PC-9 (cell line): ENCODE data around the gene LETMD1. TPM values are rescaled to one million over a fixed set of nuclear protein-coding genes. Genes with fewer than 3 reads are reported as not detected.

Source experiments
- BruUV-seq: library from RNA; stranded (reverse); fragments of 400-500 nt; replicated peaks from 2 replicates; lab custom pipeline; 2021; lab: Mats Ljungman, UMichigan
- CTCF ChIA-PET: fragments of 300-600 bp; sonication (Branson Sonifier 250); formaldehyde crosslinking; loops from one replicate; lab custom pipeline; 2022; ENCODE audit warnings: antibody characterized with exemption; lab: Charles Lee
- POLR2A ChIA-PET: fragments of 300-600 bp; sonication (Branson Sonifier 250); formaldehyde crosslinking; loops from one replicate; lab custom pipeline; 2022; ENCODE audit warnings: antibody characterized with exemption; ENCODE audit not compliant: unreplicated experiment; lab: Charles Lee
- DNase-seq, 2 experiments: peaks; one replicate each; pipeline versions ENCODE4 v3.0.0 to v3.0.0-alpha.2; 2015 to 2022; ENCODE audit warnings: mixed read lengths in 1 of 2
- H2AFZ ChIP-seq: fragments of 200-600 bp; sonication (generic); 2 replicates; pipeline ENCODE4 v1.8.1; 2017; ENCODE audit warnings: antibody characterized with exemption
- H3F3A ChIP-seq: fragments of 200-600 bp; sonication (generic); 2 replicates; pipeline ENCODE4 v1.8.1; 2017; ENCODE audit warnings: antibody characterized with exemption, mild to moderate bottlenecking, low read depth; ENCODE audit not compliant: insufficient read depth
- H3K27ac ChIP-seq: fragments of 200-600 bp; sonication (generic); 2 replicates; pipeline ENCODE4 v1.6.1; 2016; ENCODE audit warnings: mixed run types
- H3K27me3 ChIP-seq: fragments of 200-600 bp; sonication (generic); 2 replicates; pipeline ENCODE4 v1.6.1; 2016; ENCODE audit warnings: low read depth, mixed run types; ENCODE audit not compliant: insufficient read depth
- H3K36me3 ChIP-seq: fragments of 200-600 bp; sonication (generic); 2 replicates; pipeline ENCODE4 v1.6.1; 2016; ENCODE audit warnings: low read depth, mixed run types
- H3K4me1 ChIP-seq: fragments of 200-600 bp; sonication (generic); replicated peaks from 2 replicates; pipeline ENCODE4 v1.6.1; 2016; ENCODE audit warnings: mixed run types; ENCODE audit not compliant: insufficient read depth
- H3K4me2 ChIP-seq: fragments of 200-600 bp; sonication (generic); 2 replicates; pipeline ENCODE4 v1.6.1; 2017; ENCODE audit warnings: mixed run types
- H3K4me3 ChIP-seq: fragments of 200-600 bp; sonication (generic); 2 replicates; pipeline ENCODE4 v1.6.1; 2016; ENCODE audit warnings: mixed run types
- H3K79me2 ChIP-seq: fragments of 200-600 bp; sonication (generic); 2 replicates; pipeline ENCODE4 v1.6.1; 2017; ENCODE audit warnings: low read depth, mixed run types
- H3K9me2 ChIP-seq: fragments of 200-600 bp; sonication (generic); 2 replicates; pipeline ENCODE4 v1.8.1; 2017; ENCODE audit warnings: mild to moderate bottlenecking; ENCODE audit not compliant: insufficient read depth
- H3K9me3 ChIP-seq: fragments of 200-600 bp; sonication (generic); 2 replicates; pipeline ENCODE4 v1.8.1; 2016; ENCODE audit warnings: low read depth; ENCODE audit not compliant: insufficient read depth
- H4K20me1 ChIP-seq: fragments of 200-600 bp; sonication (generic); 2 replicates; pipeline ENCODE4 v1.8.1; 2017; ENCODE audit not compliant: insufficient read depth
- EZH2 ChIP-seq: fragments of 200-600 bp; sonication (generic); IDR thresholded peaks from 2 replicates; pipeline ENCODE4 v1.8.0; 2017; ENCODE audit warnings: antibody characterized with exemption, low read depth
- intact Hi-C: fragments of 100-400 bp; cut with micrococcal nuclease; formaldehyde crosslinking; loops from one replicate; pipeline ENCODE4 v1.10.0; 2022; ENCODE audit not compliant: unreplicated experiment
- total RNA-seq: library from RNA; stranded (reverse); gene quantifications from 2 replicates; pipeline ENCODE4 v1.2.3, GENCODE V29; 2021
- TF ChIP-seq, protein P1 (sequence below): fragments of 200-600 bp; sonication (generic); conservative IDR thresholded peaks from 2 replicates; pipeline ENCODE4 v1.6.1; 2017; ENCODE audit warnings: mixed run types, antibody characterized with exemption, mild to moderate bottlenecking, moderate library complexity

LETMD1 gene
- total RNA-seq, 1 experiment from 2014 or later = 81.9 TPM

- Histone ChIP-seq H3K4me1 (peaks cover 17% of the 10 kb centered on the region), H3K9me2 (no peaks in the 10 kb centered on the region), H3K27ac (no peak overlapping the region), H3K36me3 (no peaks in the 10 kb centered on the region), H4K20me1 (0 out of 2 replicates have a peak, but pooled peaks cover 8% of the 10 kb centered on the region), H3K9me3 (no peaks in the 10 kb centered on the region), H2AFZ (no peak overlapping the region), H3K79me2 (peaks cover 90% of the 10 kb centered on the region), H3K4me2 (no peak overlapping the region), H3K27me3 (no peaks in the 10 kb centered on the region), H3F3A (peaks cover 22% of the 10 kb centered on the region), H3K4me3 (no peak overlapping the region)
- CTCF ChIA-PET = no interaction called here
- no TSS peak for BruUV-seq
- intact Hi-C loops = loop anchor here (10.0 kb wide), 1 partner anchor 96 kb away; a partner anchor contains a TSS
- TF ChIP-seq, protein P1, sequence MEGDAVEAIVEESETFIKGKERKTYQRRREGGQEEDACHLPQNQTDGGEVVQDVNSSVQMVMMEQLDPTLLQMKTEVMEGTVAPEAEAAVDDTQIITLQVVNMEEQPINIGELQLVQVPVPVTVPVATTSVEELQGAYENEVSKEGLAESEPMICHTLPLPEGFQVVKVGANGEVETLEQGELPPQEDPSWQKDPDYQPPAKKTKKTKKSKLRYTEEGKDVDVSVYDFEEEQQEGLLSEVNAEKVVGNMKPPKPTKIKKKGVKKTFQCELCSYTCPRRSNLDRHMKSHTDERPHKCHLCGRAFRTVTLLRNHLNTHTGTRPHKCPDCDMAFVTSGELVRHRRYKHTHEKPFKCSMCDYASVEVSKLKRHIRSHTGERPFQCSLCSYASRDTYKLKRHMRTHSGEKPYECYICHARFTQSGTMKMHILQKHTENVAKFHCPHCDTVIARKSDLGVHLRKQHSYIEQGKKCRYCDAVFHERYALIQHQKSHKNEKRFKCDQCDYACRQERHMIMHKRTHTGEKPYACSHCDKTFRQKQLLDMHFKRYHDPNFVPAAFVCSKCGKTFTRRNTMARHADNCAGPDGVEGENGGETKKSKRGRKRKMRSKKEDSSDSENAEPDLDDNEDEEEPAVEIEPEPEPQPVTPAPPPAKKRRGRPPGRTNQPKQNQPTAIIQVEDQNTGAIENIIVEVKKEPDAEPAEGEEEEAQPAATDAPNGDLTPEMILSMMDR = no peak
- no peak for TF ChIP-seq EZH2
- no peak for DNase-seq
- POLR2A ChIA-PET = no interaction called here
Measured at GRCh38 chr12:51020448-51021182, 27.5 kb upstream of the LETMD1 start.

- Histone ChIP-seq H3K9me3 (no peaks in the 10 kb centered on the region), H3K36me3 (no peaks in the 10 kb centered on the region), H3K4me3 (no peak overlapping the region), H4K20me1 (0 out of 2 replicates have a peak, but pooled peaks cover 8% of the 10 kb centered on the region), H3K9me2 (no peaks in the 10 kb centered on the region), H2AFZ (no peak overlapping the region), H3F3A (peaks cover 24% of the 10 kb centered on the region), H3K4me1 (peaks cover 20% of the 10 kb centered on the region), H3K79me2 (peaks cover 87% of the 10 kb centered on the region), H3K27me3 (no peaks in the 10 kb centered on the region), H3K27ac (no peak overlapping the region), H3K4me2 (no peak overlapping the region)
- no peak for DNase-seq
- ChIA-PET POLR2A (no interaction called here), CTCF (no interaction called here)
- no TSS peak for BruUV-seq
- no peak for TF ChIP-seq EZH2
- TF ChIP-seq, protein P1 = no peak
- intact Hi-C loops = loop anchor here (10.0 kb wide), 1 partner anchor 97 kb away; a partner anchor contains a TSS
Measured at GRCh38 chr12:51021694-51022093, 26.4 kb upstream of the LETMD1 start.

DNA sequence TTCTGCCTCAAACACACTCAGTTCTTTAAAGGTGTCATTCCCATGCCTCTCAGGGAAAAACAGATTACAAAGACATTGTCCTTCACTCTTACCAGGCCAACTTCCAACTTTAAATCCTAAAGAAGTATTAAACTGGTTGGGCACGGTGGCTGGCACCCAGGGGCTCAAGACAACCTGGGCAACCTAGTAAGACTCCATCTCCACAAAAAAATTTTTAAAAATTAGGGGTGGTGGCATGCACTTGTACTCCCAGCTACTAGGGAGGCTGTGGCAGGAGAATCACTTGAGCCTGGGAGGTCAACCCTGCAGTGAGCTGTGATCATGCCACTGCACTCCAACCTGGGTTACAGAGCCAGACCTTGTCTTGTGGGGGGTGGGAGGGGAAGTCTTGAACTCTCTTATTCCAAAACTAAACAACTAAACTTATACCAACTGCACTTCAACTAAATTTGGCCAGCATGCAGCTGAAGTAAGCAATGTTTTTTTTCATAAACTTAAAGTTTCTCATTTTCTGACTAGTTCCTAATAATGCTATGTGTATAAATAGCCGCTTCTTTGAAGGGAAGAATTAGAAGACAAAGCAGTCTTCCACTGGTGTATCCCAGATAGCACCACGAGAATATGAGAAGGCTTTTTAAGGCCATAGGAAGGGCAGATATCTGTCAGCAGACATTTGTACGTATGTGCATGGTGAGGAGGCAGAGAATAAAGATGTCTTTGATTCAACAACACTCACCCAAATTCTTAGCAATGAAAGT, 24.3 kb upstream of the LETMD1 start:
- Histone ChIP-seq H3K79me2 (peaks cover 72% of the 10 kb centered on the region), H3K27ac (peak overlapping the region; percentile 96), H3F3A (peaks cover 40% of the 10 kb centered on the region), H4K20me1 (0 out of 2 replicates have a peak, but pooled peaks cover 8% of the 10 kb centered on the region), H3K4me2 (peak overlapping the region; percentile 91), H3K36me3 (no peaks in the 10 kb centered on the region), H2AFZ (peak overlapping the region; percentile 78), H3K27me3 (no peaks in the 10 kb centered on the region), H3K9me3 (no peaks in the 10 kb centered on the region), H3K9me2 (no peaks in the 10 kb centered on the region), H3K4me3 (peak overlapping the region; percentile 77), H3K4me1 (peaks cover 39% of the 10 kb centered on the region)
- BruUV-seq = no TSS peak
- peak in 1 of 2 experiments; percentile 67 for DNase-seq
- POLR2A ChIA-PET = no interaction called here
- intact Hi-C loops = loop anchor here (1.0 to 10.0 kb wide), 3 partner anchors 24 to 238 kb away; partner anchors contain the start of gene LETMD1
- CTCF ChIA-PET = interaction anchor here (0.6 kb wide), 2 partner anchors 109 to 238 kb away, joined by 4 to 5 read pairs; no protein-coding TSS in a partner anchor
- TF ChIP-seq EZH2 = no peak
- TF ChIP-seq, protein P1 = no peak
